HG02870 (cell line): Measurements from ENCODE around the gene SPARC.
A peak's percentile ranks its signal among the peaks of the same experiment; 100 is the strongest.

Experiments used
- ATAC-seq: cut with Tn5 transposase; IDR thresholded peaks from one replicate; pipeline ENCODE4 v1.9.1; 2021; ENCODE audit warnings: mild to moderate bottlenecking, moderate library complexity; ENCODE audit not compliant: unreplicated experiment

The SPARC gene

DNA sequence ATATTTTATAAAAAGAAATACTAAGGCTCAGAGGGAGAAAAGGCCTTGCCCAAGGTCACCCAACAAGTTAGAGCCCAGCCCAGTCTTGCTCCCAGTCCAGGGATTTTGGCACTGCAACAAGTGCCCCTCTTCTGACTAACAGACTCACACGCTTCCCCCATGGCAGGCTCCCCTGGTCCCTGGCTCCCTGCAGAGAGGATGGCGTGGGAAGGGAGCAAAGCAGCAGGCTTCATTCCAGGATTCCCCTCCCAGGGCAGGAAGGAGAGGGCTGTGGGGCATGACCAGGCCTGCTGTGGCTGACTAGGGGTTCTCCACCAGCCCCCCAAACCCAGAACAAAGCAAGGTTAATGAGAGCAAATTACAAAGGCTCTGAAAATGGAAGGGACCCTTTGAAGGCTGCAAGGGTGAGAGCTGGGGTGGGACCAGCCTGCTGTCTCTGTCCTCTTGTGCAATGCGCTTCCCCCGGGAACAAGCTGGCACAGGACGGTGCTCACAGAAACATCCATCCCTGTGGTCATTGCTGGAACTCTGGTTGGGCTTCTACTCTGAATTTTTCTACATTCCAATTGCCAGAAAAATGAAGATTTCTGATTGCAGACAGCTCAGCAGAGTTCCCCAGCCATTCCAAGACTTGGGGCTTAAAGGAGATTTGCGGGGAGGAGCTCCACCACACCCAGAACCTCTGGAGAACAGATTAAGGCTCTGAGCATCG lies 58.4 kb downstream of the SPARC start:
- no peak for ATAC-seq

- ATAC-seq, result no peak
These were observed 59.1 kb downstream of the SPARC start for GRCh38 chr5:151627650-151628049.

- no peak for ATAC-seq
These were observed 61.4 kb downstream of the SPARC start for GRCh38 chr5:151625285-151625684.

GRCh38 chr5:151624476-151624875 lies 62.2 kb downstream of the SPARC start:
- no peak for ATAC-seq

- ATAC-seq, result no peak
These were observed 64.2 kb downstream of the SPARC start for GRCh38 chr5:151622367-151623088.

DNA sequence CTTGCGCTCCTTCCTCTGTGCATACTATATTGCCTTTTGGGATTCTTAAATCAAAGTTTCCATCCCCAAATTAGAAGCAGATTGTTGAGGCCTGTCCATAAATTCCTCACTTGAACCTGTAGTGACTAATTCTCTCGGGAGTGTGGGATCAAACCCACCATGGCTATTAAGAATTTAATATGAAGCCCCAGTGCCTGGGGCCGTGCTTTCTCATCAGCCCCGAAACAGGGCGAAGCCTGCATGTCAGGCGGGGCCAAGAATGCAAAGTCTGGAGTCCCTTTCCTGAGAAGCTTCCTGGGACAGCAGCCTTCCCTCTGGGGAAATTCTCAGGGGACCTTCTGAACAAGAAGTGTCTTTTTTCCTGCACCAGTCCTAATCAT lies 66.3 kb downstream of the SPARC start:
- ATAC-seq, result no peak

DNA sequence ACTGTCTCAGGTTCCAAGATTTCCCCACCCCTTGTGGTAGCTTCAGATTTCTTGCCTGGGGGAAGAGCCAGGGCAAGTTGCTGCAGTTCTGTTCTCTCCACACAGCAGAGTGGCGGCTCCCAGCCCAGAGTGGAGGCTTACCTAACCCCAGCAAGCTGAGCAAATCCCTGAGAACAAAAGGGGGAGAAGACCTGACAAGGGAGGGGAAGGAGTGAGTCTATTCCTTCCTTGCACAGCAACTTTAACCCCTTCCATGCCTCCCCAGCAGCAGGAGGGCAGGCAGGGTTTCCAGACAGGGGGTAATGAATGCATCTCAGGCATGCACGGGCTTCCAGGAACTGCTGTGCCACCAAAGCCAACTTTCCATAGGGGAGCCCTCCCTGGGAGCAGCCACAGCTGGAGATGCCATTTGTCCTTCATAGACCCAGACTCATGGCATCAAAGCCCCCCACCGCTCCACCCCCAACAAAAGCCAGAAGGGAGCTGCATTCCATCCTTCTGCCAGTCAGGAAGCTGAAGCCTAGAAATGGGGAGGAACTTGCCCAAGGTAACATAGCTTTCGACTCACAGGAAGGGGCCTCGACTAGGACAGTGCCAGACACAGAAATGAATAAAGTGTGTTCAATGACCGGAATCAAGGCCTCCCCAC lies 66.8 kb downstream of the SPARC start:
- no peak for ATAC-seq

DNA sequence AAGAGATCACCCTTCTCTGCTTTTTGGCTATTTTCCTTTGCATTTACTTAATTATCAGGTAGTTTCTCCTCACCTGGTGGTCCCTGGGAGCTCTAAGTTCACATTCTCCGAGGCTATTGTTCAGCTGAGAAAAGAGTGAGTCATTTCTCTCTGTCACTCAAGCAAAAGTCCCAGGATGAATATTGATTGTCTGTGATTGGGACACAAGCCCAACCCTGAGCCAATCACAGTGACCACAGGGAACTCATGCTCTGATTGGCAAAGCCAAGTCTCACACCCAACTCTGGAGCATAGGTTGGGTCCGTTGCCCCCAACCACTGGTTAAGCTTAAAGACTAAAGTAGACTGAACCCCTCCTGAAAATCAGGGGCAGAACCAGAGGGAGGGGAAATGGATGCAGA lies 67.8 kb downstream of the SPARC start:
- ATAC-seq, result peak; percentile 36

DNA sequence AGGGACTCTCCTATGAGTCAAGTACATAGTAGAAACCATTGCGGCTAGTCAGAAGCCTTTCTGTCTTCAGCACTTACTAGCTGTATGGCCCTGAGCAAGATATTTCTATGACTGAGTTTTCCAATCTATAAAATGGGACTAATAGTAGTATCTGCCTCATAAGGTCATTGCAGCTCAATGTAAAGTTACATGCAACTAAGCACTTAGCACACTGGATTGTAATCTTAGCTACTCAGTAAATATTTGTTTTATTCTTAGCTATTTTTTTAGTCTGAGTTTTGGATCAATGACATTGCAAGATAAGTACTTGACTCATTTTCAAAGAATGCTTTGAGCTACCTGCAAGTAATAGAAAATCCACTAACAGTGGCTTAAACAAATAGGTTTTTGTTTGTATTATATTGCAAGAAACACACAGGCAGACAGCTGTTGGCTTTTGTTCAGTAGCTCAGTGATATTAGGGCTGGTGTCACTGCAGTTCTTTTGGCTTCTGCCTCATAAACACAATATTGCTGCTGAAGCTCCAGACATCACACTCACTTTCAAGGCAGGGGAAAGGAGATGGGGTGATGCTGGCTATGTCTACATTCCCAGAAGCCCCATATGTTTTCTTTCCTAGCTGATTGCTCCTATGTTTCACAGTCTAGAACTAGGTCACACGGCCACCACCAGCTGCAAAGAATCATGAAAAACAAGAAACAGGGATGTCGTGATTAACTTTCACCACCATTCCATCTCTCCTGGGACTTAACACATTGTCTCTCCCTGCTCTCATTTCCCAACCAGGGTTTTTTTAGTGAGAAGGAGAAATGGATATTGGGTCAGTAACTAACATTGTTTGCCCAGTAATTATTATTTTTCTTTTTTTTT lies 68.6 kb downstream of the SPARC start:
- no peak for ATAC-seq

DNA sequence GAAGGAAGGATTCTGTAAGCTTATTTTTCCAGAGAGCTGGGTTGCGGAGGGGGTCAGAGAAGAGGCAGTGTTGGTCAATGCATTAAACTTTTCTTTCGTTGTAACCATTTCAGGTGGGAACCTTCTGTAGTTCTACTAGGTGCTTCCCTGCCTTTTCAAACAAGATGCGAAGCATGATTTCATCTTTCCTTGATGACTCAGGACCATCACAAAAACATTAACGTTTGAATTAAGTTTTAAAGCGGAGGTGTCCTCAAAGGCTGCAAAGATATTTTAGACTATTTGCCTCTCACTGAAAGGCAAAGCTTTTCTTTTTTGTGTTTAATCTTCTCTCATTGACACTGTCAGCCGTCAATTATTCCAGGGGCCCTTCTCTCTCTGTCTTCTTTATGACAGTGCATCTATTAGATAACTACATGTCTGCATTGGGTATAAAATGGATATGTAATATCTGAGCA lies 69.3 kb downstream of the SPARC start:
- ATAC-seq, result no peak

DNA sequence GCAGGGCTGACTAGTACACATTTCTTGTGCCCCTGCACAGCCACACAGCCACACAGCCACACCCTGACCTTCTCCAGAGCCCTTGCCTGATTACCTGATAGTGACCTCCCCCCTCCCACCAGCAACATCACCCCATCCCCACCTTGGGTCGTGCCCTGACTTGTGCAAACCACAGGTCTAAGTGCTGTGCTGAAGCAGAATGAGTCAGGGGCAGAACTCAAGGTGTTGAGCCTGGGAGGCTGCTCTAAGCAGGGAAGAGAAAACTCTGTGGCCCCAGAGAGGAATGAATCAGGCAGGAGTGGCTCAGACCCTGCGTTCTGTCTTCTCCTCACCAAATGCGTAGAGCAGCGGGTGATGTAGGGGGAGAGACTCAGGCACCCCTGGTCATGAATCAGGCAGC lies 71.3 kb downstream of the SPARC start:
- ATAC-seq, result peak; percentile 51

- no peak for ATAC-seq
These were observed 72.2 kb downstream of the SPARC start for GRCh38 chr5:151614565-151614964.

- ATAC-seq, result peak; percentile 68
These were observed 73.9 kb downstream of the SPARC start for GRCh38 chr5:151612689-151613427.

DNA sequence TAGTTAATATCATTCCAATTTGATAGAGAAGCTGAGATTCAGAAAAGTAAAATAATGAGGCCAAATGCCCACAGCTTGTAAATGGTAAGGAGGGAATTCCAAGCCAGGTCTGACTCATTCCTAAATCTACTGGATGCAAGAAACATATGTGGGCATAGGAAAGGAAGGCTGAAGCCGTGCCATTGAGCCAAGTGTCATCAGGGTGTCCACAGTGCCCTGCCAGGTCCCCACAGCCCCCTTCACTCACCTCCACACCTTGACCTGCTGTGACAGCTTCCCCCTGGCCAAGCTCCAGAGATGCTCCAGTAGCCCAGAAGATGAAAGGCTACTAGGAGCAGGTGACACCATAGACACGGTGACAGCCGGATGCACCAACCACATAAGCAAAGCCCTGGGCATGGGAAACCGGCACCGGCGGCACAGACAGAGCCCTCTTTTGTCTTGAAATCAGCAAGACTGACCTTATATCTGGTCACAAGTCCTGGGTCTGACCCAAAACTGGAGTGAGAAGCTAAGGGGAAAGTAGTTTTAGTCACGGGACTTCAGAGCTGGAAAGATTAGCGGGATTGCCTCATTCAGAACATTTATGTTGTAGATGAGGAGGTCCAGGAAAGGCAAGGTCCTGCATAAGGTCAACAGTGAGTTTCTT lies 75.5 kb downstream of the SPARC start:
- no peak for ATAC-seq
